Fibroblast of skin of back (primary cell): ENCODE results near the gene PKDCC.
A peak's percentile ranks its signal among the peaks of the same experiment; 100 is the strongest.

ENCODE experiments used
- DNase-seq: peaks from one replicate; pipeline ENCODE4 v3.0.0-alpha.2; 2013

PKDCC gene

DNA sequence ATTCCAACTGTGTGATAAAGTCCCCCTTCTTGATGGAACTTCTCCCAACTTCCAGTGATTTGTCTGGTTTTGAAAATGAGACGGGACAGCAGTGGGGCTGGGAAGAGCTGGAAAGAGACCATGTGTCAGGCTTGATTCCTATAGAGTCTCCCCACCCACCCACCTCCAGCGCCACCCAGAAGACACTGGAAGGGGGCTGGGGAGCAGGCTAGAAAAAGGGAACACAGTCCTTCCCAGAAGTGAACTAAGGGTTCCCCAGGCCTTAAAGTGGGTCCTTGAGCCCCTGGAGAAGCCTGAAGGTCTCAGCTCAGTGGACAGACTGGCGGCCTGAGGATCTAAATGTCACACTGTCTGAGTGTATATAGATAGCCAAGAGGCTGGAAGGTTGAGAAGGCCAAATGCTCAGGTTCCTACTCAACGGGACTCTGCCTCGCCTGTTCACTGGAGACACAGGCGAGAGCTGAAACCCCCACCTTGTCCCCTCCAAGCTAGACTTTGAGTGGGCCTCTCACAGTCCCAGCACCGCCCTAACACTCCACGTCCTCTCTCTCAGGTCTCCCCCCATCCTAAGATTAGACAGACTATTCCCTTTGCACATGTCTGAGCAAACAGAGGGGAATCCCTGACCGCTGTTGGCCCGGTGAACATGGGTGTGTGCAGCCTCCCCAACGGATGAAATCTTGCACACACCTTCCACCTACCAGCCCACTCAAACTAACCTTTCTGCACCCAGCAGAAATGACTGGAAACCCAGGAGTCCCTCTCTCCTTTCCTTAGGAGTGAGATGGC is 1.6 kb downstream of the PKDCC start:
- no peak for DNase-seq

DNA sequence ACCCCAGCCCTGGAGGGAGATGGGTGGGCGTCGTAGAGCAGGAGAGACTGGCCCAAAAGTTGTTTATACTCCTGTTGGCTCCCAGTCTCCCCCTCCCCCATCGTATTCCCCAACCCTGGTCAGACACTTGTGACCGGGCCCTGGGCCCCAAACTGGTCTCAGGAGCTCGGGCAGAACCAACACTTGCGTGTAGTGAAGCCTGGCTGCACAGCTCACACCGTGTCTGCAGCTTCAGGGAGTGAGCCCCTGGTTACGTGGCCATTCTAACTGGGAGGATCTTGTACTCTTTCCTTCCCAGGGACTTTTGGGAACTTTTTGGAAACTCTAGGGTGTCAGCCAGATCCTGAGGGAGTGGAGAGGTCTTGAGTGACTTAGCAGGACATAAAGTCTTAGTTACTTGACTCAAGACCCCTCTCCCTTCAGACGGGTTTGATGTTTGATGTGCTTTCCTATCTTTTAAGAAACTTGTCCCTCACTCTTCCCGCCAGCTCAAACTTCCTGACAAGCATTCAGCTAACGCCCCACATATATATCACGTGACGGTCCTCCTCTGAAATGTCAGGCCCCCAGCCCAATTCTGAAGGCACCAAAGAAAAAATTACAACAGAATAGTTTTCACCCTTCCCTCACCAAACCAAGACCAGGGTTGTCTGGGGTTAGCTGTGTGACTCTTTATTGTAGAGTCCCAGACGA is 2.3 kb downstream of the PKDCC start:
- no peak for DNase-seq

DNA sequence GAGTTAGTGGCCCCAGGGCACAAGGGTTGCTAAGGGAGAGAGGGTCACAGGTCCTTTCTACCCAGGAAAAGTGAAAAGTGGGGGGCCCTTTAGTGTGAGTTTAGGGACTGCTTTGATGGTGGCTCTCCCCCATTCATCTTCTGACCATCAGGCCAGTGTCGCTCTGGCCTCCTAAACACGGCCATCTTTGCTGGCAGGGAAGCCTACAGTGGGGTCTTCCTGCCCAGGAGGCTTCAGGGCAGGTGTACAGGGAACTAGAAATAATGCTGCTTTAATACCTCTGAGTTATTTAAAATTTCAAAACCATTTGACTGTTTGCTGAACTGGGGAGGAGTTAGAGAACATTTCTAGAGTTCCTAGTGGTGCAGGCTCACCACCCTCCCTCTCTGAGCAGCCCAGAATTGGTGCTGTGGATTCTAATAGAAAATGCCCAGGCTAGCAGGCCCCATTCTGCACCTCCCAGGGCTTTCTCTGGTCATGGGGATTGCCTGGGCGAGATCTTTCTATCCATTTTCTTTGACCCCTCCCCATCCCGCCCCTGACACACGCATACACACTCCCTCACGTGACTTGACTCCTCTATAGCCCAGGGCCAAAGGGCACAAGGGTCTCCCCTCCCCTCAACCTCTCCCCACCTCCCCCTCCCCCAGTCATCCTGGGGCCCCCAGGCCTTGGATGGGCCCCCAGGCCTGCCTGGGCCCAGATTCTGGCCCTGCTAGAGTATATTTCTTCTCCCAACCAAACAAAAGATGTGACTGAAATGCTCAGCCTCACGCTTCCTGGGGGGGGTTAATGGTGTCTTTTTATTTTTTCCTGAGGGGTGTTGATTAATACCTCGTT is 3.1 kb downstream of the PKDCC start:
- no peak for DNase-seq

DNA sequence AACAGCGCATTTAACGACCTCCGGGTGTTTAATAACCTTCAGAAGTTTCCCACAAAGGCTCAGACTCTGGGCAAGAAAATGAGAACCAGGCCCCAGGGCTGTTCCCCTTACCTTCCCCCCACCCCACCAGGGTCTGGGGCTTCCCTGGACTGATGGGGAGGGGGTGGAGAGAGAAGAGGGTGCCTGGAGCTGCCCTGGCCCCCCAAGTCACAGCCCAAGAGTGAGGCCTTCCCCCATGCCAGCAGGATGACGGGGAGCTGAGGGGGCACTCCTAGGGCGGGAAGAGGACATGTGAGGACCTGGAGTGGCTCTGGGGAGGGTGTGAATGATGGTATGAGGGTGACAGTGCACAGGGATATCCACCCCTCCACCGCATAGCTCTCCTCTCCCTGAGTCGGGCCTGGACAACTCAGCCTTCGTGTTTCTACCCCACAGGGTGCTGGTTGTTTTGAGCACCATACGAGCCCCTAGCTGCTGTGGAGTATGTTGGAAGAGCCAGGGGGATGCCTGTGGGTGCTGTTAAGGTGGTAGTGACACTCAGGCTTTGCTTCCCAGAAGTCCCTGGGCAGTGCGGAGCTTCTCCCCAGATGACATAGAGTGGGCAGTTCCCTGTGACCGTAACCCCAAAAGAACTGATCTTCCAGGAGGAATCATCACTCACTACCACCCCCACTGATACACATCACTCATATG is 3.9 kb downstream of the PKDCC start:
- DNase-seq, result no peak

DNA sequence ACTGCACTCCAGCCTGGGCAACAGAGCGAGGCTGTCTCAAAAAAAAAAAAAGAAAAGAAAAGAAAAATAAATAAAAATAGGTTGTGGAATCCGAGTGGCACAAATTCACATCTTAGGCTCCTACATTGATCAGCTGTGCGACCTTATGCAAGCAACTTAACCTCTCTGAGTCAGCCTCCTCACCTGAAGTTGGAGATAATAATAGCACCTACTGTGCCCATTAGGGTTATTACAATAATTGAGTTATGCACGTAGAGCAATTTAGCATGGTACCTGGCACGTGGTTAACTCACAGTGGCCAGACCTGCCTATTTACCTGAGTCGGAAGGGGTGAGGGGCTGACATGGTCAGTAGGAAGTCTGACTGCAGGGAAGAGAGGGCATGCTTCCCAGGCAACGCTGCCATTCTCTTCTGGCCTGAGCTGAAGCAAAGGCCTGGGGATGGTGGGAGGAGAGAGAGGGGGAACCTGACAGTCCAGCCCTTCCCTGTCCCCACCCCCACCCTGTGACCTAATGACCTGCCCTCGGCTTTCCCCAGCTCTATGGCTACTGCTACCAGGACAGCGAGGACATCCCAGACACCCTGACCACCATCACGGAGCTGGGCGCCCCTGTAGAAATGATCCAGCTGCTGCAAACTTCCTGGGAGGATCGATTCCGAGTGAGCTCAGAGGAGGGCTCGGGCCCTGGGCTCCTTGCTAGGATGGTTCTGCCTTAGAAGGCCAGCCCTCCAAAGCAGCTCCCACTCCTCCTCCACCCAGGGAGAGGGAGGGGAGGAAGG is 5.1 kb downstream of the PKDCC start:
- no peak for DNase-seq

DNA sequence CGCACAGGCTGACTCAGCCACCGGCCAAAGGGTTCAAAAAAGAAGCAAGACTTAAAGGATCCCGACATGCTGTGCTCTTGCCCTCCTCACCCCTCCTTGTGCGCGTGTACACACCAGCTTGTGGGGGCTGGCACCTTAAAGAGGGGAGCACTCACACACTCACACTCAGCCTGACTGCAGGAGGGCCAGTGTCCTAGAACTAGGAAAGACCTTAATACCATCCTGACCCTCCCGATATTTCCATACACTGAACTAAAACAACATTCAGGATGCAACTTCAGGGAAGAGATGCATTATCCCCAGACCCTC is 5.6 kb downstream of the PKDCC start:
- no peak for DNase-seq

DNA sequence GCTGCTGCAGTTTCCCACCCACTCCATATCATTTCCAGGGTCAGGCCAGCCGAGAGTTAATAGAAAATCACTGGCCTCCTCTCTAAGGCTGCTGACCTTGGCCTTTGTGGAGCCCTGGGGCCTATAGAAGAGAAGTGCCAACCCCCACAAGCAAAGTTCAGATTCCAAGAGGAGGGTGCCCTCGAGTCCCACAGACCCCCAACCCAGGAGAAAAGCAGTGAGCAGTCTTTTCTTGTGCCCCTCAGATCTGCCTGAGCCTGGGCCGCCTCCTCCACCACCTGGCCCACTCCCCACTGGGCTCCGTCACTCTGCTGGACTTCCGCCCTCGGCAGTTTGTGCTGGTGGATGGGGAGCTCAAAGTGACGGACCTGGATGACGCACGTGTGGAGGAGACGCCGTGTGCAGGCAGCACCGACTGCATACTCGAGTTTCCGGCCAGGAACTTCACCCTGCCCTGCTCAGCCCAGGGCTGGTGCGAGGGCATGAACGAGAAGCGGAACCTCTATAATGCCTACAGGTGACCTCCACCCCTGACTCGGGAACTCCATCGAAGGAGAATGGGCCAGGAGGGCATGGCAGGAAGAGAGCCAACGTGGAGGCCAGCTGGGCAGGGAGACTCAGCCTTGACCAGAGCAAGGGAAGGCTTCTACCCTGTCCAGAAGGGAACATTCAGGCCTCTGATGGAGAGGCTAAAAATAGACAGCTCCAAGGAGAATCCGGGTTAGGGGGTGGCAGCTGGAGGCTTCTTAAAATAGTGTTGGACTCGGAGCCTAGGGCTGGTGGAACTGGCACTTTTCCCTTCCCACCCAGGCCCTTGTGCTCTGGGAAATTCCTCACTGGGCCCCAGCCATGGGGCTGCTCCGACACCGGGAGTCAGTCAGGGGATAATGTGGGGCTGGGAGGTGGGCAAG is 6.2 kb downstream of the PKDCC start:
- no peak for DNase-seq

DNA sequence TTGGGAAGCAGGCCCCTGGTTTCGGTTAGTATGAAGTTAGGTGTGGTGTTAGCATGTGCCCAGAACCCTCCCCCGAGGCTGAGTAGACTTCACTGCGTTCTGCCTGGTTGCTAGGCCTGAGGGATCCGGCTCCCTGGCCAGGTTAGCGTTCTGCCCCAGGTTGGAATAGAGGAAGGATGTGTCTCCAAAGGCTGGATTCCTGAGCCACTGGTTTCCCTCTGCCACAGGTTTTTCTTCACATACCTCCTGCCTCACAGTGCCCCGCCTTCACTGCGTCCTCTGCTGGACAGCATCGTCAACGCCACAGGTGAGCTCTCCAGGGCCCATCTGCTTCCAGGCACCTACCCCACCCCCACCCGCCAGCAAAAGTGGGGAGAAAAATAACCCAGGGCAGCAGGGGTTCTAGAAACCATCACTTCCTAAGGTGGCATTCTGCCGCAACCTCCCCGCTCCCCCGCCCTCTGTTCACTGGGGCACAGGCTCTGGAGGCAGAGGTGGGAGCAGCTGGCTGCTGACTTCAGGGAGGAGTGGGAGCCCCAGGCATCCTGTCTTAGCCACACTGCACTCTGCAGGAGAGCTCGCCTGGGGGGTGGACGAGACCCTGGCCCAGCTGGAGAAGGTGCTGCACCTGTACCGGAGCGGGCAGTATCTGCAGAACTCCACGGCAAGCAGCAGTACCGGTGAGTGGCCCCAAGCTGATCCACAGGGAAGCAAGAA is 7.1 kb downstream of the PKDCC start:
- no peak for DNase-seq

DNA sequence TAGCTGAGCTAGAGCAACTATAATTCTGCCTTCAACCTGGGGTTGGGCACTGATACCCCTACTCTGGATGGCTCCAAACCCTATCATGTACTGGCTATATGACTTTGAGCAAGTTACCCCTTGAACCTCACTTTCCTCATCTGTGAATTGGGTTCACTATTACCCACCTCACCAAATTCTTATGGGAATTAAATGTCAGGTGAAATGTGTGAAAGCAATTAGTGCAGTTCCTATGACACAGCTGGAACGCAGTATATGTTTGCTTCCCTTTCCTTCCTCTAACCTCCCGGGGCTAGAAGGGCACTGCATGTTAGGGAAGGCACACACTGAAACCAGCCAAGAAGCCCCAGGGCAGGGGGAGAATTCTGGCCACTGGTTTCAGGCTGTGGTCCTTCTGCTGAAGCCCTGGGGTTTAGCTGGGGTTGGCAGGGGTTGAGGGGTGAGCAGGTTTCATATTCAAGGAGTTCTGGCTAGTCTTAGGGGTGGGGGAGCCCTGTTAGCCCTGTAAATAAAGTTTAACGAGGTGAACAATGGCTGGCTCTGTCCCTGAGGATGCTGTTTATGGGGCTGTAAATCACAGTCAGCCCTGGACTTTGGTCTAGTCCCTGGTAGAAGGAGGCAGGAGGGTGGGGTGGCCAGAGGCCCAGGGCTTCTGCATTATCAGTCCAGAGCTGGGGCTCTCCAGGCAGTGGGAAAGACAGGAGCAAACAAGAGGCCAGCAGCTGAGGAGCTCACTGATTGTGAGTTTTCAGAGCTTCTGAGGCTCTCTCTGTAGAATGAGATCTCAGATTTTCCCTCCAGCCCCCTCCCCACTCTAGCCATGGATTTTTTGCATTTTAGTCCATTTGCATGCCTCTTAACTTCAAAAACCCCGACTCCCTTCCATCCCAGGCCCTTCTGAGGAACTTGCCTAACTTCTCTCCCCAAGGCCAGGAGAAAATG is 8.0 kb downstream of the PKDCC start:
- DNase-seq, result no peak

DNA sequence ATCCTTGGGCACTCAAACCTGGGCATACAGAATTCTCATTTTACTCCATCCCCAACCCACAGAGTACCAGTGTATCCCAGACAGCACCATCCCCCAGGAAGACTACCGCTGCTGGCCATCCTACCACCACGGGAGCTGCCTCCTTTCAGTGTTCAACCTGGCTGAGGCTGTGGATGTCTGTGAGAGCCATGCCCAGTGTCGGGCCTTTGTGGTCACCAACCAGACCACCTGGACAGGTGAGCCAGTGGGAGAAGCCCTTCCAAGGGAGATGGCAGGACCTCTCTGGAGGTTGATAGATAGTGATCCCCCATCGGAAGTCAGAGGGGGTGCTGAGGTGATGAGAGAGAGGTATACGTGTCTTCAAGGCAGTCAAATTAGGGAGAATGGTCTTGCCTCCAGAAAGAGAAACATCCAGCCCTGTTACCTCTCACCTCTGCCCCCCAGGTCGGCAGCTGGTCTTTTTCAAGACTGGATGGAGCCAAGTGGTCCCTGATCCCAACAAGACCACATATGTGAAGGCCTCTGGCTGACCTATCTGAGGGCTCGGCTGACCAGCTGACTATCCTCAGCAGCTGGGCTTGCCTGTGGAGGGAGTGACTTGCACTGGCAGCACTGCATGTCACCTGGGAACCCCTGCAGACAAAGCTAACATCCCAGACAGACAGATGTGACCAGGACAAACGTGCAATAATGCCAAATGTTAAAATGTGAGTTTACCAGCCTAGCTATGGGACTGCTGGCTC is 9.5 kb downstream of the PKDCC start:
- no peak for DNase-seq

DNA sequence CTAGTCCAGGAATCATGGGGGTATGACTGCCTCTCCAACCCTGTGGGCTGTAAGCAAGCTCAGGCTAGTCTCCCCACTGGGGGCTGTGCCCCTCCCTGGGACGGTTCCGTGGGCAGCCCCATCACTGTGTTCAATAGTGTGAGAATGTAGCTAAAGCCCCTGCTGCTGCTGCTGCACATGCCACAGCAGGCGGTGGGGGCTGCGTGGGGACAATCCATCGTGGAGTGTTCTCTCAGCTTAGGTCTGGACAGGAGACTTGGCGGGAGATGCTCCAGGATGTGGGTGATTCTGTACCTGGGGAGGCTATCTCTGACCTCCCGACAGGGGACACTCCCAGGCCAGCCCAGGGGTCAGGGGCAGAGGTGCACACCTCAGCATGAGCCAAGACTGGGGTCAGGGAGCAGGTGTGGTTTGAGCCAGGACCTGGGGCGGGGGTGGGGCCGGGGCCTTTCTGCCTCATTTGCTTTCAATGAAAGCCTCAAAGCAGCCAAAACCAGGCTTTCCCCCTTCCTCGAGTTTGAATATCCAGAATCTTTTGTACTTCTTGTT is 10.2 kb downstream of the PKDCC start:
- no peak for DNase-seq

DNA sequence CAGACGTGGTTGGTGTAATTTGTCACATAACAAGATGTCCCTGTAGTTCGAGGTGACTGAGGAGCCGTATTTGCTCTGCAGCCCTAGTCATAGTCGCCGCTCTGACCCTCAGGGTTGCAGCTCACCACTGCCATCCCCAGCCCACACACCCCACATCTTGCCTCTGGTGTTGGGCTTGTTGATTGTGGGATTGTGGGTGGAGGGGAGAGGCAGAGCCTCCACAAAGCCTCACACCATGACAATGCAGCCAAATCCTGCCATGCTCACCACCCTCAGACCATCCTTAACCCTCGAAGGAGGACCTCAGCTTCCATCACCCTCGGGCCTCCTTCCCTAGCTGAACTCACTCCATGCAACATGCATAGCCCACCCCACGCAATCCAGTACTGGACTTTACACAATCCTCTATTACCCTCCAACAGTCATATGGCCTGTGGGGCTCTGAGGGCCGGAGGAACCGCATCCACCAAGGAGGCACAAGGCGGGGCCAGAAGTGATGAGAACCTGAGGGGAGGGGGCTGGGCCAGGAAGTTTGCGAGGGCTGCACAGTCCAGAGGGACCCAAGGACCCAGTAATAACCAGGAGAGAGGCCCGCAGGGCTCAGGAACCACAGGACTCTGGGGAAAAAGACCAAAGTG is 11.6 kb downstream of the PKDCC start:
- no peak for DNase-seq

DNA sequence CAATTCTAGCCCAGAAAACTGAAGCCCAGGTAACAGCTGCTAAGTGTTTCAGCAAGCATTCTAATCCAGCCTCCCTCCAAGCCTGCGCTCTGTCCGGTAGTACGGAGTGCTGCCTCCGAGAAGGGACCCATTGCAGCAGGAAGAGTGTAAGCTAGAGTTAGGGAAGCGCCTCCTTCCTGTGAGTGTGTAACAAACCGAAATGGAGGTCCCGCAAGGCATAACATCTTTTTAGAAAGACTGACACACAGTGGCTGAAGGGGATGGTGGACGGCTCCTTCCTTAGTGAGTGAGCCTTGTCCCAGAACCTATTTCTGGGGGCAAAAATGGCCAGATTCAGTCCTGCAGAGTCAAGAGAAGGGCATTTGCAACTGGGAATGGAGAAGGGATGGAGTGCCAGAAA is 12.2 kb downstream of the PKDCC start:
- no peak for DNase-seq

DNA sequence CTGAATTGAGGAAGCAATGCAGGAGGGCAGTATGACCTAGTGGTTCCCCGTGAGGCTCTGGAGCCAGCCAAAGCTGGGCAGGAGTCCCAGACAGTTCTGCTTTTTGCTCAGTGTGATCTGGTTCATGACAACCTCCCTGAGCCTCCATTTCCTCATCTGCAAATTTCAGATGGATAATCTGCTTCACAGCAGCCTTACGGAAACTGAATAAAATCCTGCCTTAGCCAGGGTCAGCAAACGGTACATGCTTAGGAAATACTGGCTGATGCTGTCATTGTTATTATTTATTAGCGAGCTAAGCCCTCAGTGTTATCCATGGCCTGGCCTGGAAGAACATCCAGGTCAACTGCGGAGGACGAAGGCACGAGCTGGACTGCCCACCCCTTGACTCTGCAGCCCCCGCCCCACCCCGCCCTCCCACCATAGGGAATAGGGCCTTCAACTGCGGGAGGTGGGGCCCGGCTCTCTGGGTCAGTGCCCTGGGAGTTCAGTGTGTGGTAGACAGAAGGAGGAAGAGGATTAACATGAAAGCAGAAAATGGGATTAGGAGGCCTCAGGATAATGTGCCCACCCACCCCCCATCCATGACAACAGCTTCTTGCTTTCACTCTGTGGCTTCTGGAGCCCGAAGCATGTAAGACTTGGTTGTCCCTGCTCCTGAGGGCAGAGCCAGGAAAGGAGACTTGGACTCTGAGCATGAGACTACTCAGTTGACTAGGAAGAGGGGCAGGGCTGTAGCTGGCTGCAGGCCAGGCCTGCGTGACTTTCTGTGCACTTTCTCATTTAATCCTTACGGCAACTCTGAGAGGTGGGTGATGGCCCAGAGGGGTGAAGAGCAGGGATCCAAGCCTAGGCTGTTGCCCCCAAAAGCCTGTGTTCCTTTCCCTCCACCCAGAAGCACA is 13.1 kb downstream of the PKDCC start:
- DNase-seq, result no peak

DNA sequence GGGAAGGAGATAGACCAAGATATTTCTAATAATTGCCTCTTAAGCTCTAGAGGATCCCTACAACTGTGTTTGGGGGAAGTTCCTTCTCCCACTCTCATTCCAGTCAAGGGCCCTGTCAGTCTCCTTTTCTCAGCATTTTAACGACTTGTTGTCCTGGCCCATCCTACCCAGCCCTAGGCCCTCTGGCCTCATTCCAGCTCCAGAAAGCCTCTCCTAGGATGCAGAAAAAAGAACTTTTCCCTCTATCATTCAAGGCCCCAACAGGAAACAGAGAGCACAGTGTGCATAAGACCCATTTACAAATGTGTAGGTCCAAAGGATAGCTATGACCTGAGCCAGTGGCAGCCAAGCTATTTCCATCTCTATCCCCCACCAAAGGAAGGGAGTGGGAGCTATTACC is 14.0 kb downstream of the PKDCC start:
- no peak for DNase-seq

DNA sequence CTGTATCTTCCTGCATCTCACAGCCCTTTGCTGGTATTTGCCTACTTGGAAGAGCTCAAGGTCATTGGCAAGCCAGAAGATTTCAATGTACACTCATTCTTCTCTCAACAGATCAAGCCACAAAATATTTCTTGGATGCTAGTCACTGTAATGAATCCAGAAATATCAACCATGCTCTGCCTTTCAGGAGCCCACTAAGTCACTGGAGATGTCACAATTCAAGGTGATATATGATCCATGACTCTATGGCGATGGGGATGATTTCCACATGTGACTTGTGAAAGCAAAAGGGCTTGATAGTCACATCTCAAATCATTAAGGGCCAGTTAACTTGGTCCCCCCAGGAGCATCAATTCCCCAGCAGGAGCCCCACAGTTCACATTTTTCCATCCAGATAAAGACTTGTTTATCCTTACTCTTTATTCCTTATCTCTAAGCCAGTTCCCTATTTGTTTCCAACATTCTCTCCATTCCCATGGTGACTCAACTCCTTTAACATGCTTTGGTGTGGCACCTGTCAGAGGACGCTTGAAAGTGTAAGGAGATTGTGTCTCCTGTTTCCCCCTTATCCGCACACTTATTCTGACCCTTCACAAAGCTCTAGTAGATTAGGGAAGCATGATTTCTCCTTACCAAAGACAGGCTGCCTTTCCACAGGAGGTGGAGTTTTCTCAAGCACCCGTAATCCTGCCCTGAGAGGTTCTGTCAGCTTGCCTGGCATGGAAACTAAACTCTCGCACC is 15.8 kb downstream of the PKDCC start:
- DNase-seq, result peak; percentile 52
